Keratinocyte (primary cell): ENCODE data around the gene CENPA. TPM values are rescaled to one million over a fixed set of nuclear protein-coding genes. Genes with fewer than 3 reads are reported as not detected.

Experiments used
- DNase-seq: peaks from one replicate; pipeline ENCODE4 v3.0.0-alpha.2; 2011; ENCODE audit warnings: low read depth, missing footprints, low spot score
- FAIRE-seq: peaks from 2 replicates; lab custom pipeline; 2011; peaks lifted over from hg19 to GRCh38; lab: Jason Lieb, UNC
- H2AFZ ChIP-seq: 2 replicates; pipeline ENCODE4 v1.6.0; 2012; ENCODE audit warnings: low read length, control low read depth, inconsistent platforms; ENCODE audit not compliant: control insufficient read depth
- H3K27ac ChIP-seq: 2 replicates; pipeline ENCODE4 v1.5.1; 2011; ENCODE audit warnings: low read length; ENCODE audit not compliant: control insufficient read depth, insufficient read depth
- H3K27me3 ChIP-seq: 3 replicates; pipeline ENCODE4 v1.6.0; 2011; ENCODE audit warnings: low read length; ENCODE audit not compliant: control insufficient read depth, insufficient read depth; ENCODE audit errors: extremely low read depth
- H3K36me3 ChIP-seq, 2 experiments: 2 replicates in 1 of 2; 3 replicates in 1 of 2; pipeline ENCODE4 v1.5.1; 2011; ENCODE audit warnings: low read length in 2 of 2, mild to moderate bottlenecking in 1 of 2; ENCODE audit not compliant: control insufficient read depth in 2 of 2, insufficient read depth in 2 of 2; ENCODE audit errors: extremely low read depth in 1 of 2
- H3K4me1 ChIP-seq: 3 replicates; pipeline ENCODE4 v1.5.1; 2011; ENCODE audit warnings: low read length; ENCODE audit not compliant: control insufficient read depth, insufficient read depth; ENCODE audit errors: extremely low read depth
- H3K4me2 ChIP-seq: 3 replicates; pipeline ENCODE4 v1.6.0; 2011; ENCODE audit warnings: low read depth, low read length; ENCODE audit not compliant: control insufficient read depth, insufficient read depth; ENCODE audit errors: extremely low read depth
- H3K4me3 ChIP-seq, 3 experiments: fragments of 200-600 bp in 1 of 3; sonication (generic) in 1 of 3; 2 replicates in 2 of 3; 3 replicates in 1 of 3; pipeline ENCODE4 v1.5.1; 2011 to 2016; ENCODE audit warnings: low read length in 3 of 3, mild to moderate bottlenecking in 3 of 3, control low read depth in 2 of 3, inconsistent platforms in 1 of 3, low read depth in 1 of 3, mixed read lengths in 1 of 3, mixed run types in 1 of 3, moderate library complexity in 1 of 3; ENCODE audit not compliant: control insufficient read depth in 2 of 3, insufficient read depth in 2 of 3; ENCODE audit errors: extremely low read depth in 1 of 3
- H3K79me2 ChIP-seq: 2 replicates; pipeline ENCODE4 v1.6.0; 2012; ENCODE audit warnings: low read length; ENCODE audit not compliant: control insufficient read depth, insufficient read depth
- H3K9ac ChIP-seq: 3 replicates; pipeline ENCODE4 v1.6.0; 2011; ENCODE audit warnings: low read length; ENCODE audit not compliant: control insufficient read depth, insufficient read depth; ENCODE audit errors: extremely low read depth
- H3K9me1 ChIP-seq: 3 replicates; pipeline ENCODE4 v1.6.0; 2011; ENCODE audit warnings: low read length; ENCODE audit not compliant: control insufficient read depth, insufficient read depth; ENCODE audit errors: extremely low read depth
- H3K9me3 ChIP-seq: 2 replicates; pipeline ENCODE4 v1.5.1; 2012; ENCODE audit warnings: low read depth, low read length; ENCODE audit not compliant: control insufficient read depth
- H4K20me1 ChIP-seq: 3 replicates; pipeline ENCODE4 v1.6.0; 2011; ENCODE audit warnings: low read length; ENCODE audit not compliant: control insufficient read depth, insufficient read depth; ENCODE audit errors: extremely low read depth
- CTCF ChIP-seq, 3 experiments: IDR thresholded peaks in 1 of 3; conservative IDR thresholded peaks in 1 of 3; optimal IDR thresholded peaks in 1 of 3; 2 replicates in 2 of 3; 3 replicates in 1 of 3; pipeline versions ENCODE3 to v1.5.1; 2011; ENCODE audit warnings: low read length in 3 of 3, mild to moderate bottlenecking in 3 of 3, moderate library complexity in 2 of 3, control low read depth in 1 of 3, inconsistent platforms in 1 of 3; ENCODE audit not compliant: insufficient read depth in 2 of 3; ENCODE audit errors: extremely low read depth in 1 of 3
- EZH2 ChIP-seq: IDR thresholded peaks from one replicate; pipeline ENCODE4 v1.6.1; 2012; ENCODE audit warnings: inconsistent platforms, mild to moderate bottlenecking, low read length, moderate library complexity
- dilution Hi-C: fragments of 300-500 bp; cut with MboI; formaldehyde crosslinking; loops from one replicate; pipeline ENCODE4 v1.7.0; 2020; ENCODE audit warnings: low sequenced_read_pairs; ENCODE audit not compliant: extremely low pct_ligation_motif_present
- polyA plus RNA-seq, 5 experiments: library from polyadenylated mRNA; depleted of rRNA in 3 of 5; stranded (reverse) in 3 of 5; stranded (forward) in 1 of 5; unstranded in 1 of 5; fragments of >200 nt; gene quantifications; 1 replicate in 1 of 5; 2 replicates in 3 of 5; 3 replicates in 1 of 5; pipeline versions ENCODE4 v1.2.1 to v1.2.3, GENCODE V29; 2011 to 2012; ENCODE audit warnings: missing spikeins in 2 of 5, low read depth in 1 of 5, low replicate concordance in 1 of 5

The CENPA gene
- polyA plus RNA-seq, 1 donor (not counting 4 experiments of a cell fraction or from before 2014, with no cell fraction given), result 12.4 TPM

GRCh38 chr2:26778098-26778497, 7.8 kb upstream of the CENPA start:
- dilution Hi-C loops, result no loop called here

GRCh38 chr2:26778507-26778906, 7.3 kb upstream of the CENPA start:
- H3K27ac ChIP-seq, result no peak overlapping the region

More at GRCh38 chr2:26778098-26778497, 7.8 kb upstream of the CENPA start:
- peaks cover 6% of the 10 kb centered on the region for H3K4me1 ChIP-seq
- no peaks in the 10 kb centered on the region for H3K27me3 ChIP-seq
- H3K4me3 ChIP-seq, result no peak overlapping the region
- no peak overlapping the region for H3K9ac ChIP-seq
- peaks cover 4% of the 10 kb centered on the region for H3K9me1 ChIP-seq
- H3K9me3 ChIP-seq, result no peaks in the 10 kb centered on the region
- H3K4me2 ChIP-seq, result no peak overlapping the region
- DNase-seq, result no peak
- H4K20me1 ChIP-seq, result peaks cover 12% of the 10 kb centered on the region
- no peak overlapping the region for H3K27ac ChIP-seq
- H2AFZ ChIP-seq, result no peak overlapping the region
- no peak for FAIRE-seq
- peaks cover 43 to 52% of the 10 kb centered on the region in 2 experiments for H3K36me3 ChIP-seq
- peaks cover 20% of the 10 kb centered on the region for H3K79me2 ChIP-seq
- TF ChIP-seq CTCF (optimal IDR thresholded peaks at IDR 0.05 in 1 of 3, IDR thresholded peaks at IDR 0.05 in 1 of 3, conservative IDR thresholded peaks at IDR 0.05 in 1 of 3; ENCODE audit: extremely low read depth in 1 of 3, insufficient read depth in 2 of 3, low read length in 3 of 3) (no peak), EZH2 (no peak)

More at GRCh38 chr2:26778507-26778906, 7.3 kb upstream of the CENPA start:
- no peak for TF ChIP-seq CTCF (optimal IDR thresholded peaks at IDR 0.05 in 1 of 3, IDR thresholded peaks at IDR 0.05 in 1 of 3, conservative IDR thresholded peaks at IDR 0.05 in 1 of 3; ENCODE audit: extremely low read depth in 1 of 3, insufficient read depth in 2 of 3, low read length in 3 of 3)
- TF ChIP-seq EZH2, result no peak
- no peak overlapping the region for H3K4me2 ChIP-seq
- H3K36me3 ChIP-seq, result peaks cover 43 to 52% of the 10 kb centered on the region in 2 experiments
- peaks cover 4% of the 10 kb centered on the region for H3K9me1 ChIP-seq
- H3K79me2 ChIP-seq, result peaks cover 19% of the 10 kb centered on the region
- FAIRE-seq (no peak), DNase-seq (no peak)
- H2AFZ ChIP-seq, result no peak overlapping the region
- H3K4me1 ChIP-seq, result peaks cover 6% of the 10 kb centered on the region
- no peak overlapping the region for H3K9ac ChIP-seq
- H4K20me1 ChIP-seq, result peaks cover 12% of the 10 kb centered on the region
- H3K27me3 ChIP-seq, result no peaks in the 10 kb centered on the region
- dilution Hi-C loops, result no loop called here
- H3K9me3 ChIP-seq, result no peaks in the 10 kb centered on the region
- H3K4me3 ChIP-seq, result no peak overlapping the region
